Stimulated activated naive CD8-positive, alpha-beta T cell treated with anti-CD3 and anti-CD28 coated beads, Interleukin-15, amount 100 ng/mL, for 72 hours (primary cell): ENCODE data around the gene NUB1.
A peak's percentile ranks its signal among the peaks of the same experiment; 100 is the strongest.

Experiments
- ATAC-seq: fragments of 150-1000 bp; cut with Tn5 transposase; 2 replicates; pipeline ENCODE4 v1.10.0; 2021; ENCODE audit warnings: mild to moderate bottlenecking, moderate library complexity
- DNase-seq, 2 donors: peaks; one replicate each; pipeline ENCODE4 v3.0.0; 2021 to 2022
- H3K27ac Mint-ChIP-seq, 2 donors: one replicate each; pipeline ENCODE4 v1.8.0; 2022; ENCODE audit warnings: mild to moderate bottlenecking in 2 of 2, mixed read lengths in 2 of 2, moderate library complexity in 2 of 2
- H3K27me3 Mint-ChIP-seq: one replicate; pipeline ENCODE4 v1.8.0; 2022; ENCODE audit warnings: mixed read lengths
- H3K4me1 Mint-ChIP-seq: one replicate; pipeline ENCODE4 v1.8.0; 2022; ENCODE audit warnings: mild to moderate bottlenecking, mixed read lengths
- H3K4me3 Mint-ChIP-seq, 2 donors: one replicate each; pipeline ENCODE4 v1.8.0; 2022; ENCODE audit warnings: mild to moderate bottlenecking in 2 of 2, mixed read lengths in 2 of 2, moderate library complexity in 1 of 2
- H3K9me3 Mint-ChIP-seq, 2 donors: one replicate each; pipeline ENCODE4 v1.8.0; 2022; ENCODE audit warnings: mixed read lengths in 2 of 2

Gene NUB1

DNA sequence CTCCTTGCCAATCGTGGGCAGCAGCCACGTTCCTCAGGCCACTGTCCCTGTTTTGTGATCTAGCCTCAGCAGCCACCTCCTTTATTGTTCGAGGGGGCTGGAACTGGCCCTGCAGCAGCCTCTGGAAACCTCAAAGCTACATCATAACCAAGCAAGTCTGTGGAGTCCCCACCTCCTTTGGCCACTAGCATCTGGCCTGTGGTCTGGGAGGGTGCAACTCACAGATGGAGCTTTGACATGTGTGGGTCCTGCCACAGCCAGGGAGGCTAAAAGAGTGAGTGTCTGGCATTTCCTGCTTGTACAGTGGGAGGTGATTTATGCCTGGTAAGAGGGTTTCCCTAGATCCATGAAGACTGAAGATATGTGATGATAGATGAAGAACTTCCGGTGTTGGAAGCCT is 32.3 kb upstream of the NUB1 start:
- no peak overlapping the region for H3K4me3 Mint-ChIP-seq
- H3K27ac Mint-ChIP-seq = no peak overlapping the region
- peaks cover 32% of the 10 kb centered on the region for H3K27me3 Mint-ChIP-seq
- DNase-seq (no peak), ATAC-seq (no peak)
- peaks cover 13% of the 10 kb centered on the region for H3K4me1 Mint-ChIP-seq
- no peaks in the 10 kb centered on the region for H3K9me3 Mint-ChIP-seq

DNA sequence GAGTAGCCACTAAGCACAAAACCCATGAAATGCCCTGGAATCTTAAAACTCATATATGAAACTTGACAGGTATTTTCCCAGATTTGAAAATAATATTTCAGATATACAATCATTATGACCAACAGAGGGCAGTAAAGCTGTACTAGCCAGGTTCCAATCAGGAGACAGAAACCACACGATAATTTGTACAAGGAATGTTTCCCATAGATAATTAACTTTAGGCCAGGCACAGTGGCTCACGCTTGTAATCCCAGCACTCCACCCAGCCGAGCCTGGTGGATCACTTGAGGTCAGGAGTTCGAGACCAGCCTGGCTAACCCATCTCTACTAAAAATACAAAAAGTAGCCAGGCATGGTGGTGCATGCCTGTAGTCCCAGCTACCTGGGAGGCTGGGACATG is 31.0 kb upstream of the NUB1 start:
- Mint-ChIP-seq H3K27ac (no peak overlapping the region), H3K4me3 (no peak overlapping the region), H3K27me3 (peaks cover 20% of the 10 kb centered on the region), H3K4me1 (peaks cover 15% of the 10 kb centered on the region), H3K9me3 (no peaks in the 10 kb centered on the region)
- ATAC-seq (no peak), DNase-seq (no peak)

DNA sequence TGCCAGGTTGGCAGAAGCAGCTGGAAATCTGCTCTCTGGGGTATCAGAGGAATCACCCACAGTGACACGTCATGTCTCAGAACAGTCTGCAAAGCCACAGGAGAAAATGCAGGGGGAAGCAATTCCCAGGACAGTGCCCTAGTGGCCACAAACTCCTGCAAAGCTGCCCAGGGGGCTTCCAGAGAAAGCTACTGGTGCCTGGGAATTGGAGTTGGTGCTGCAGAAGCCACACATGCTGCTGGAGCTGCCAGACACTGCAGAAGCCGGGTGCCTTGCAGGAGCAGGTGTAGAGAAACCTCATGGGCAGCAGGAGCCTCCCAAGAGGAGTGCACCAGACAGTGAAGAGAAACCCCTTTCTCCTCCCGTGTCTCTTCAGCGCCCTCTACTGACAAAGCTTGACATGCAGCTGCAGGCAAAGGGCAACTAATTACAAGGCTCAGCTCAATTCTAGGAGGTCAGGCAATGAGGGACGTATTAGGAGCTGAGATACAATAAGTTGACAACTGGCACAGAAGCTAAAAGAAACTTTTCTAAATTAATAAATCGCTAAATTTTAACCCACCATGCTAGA is 30.2 kb upstream of the NUB1 start:
- DNase-seq = peak in 1 of 2 donors; percentile 22
- Mint-ChIP-seq H3K4me1 (peaks cover 9% of the 10 kb centered on the region), H3K4me3 (no peak overlapping the region), H3K27ac (no peak overlapping the region), H3K27me3 (peaks cover 12% of the 10 kb centered on the region), H3K9me3 (no peaks in the 10 kb centered on the region)
- ATAC-seq = no peak

DNA sequence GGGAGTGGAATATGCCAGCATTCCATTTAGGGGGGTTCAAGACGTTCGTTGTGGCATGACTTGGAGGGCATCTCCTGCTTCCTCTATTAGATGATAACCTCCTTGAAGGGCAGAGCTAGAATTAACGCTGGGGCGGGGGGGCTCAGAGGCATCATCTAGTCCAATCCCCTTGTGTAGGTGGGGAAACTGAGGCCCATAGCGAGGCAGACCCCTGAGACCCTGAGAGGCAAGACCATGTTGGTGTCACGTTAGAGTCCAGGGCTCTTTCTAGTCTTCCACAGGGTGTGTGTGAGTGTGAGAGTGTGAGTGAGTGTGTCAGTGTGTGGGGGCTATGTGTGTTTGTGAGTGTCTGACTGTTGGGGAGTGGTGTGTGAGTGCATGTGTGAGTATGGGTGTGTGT is 29.3 kb upstream of the NUB1 start:
- Mint-ChIP-seq H3K4me1 (peaks cover 8% of the 10 kb centered on the region), H3K9me3 (no peaks in the 10 kb centered on the region), H3K27ac (no peak overlapping the region), H3K27me3 (peaks cover 8% of the 10 kb centered on the region), H3K4me3 (no peak overlapping the region)
- no peak for DNase-seq
- no peak for ATAC-seq

DNA sequence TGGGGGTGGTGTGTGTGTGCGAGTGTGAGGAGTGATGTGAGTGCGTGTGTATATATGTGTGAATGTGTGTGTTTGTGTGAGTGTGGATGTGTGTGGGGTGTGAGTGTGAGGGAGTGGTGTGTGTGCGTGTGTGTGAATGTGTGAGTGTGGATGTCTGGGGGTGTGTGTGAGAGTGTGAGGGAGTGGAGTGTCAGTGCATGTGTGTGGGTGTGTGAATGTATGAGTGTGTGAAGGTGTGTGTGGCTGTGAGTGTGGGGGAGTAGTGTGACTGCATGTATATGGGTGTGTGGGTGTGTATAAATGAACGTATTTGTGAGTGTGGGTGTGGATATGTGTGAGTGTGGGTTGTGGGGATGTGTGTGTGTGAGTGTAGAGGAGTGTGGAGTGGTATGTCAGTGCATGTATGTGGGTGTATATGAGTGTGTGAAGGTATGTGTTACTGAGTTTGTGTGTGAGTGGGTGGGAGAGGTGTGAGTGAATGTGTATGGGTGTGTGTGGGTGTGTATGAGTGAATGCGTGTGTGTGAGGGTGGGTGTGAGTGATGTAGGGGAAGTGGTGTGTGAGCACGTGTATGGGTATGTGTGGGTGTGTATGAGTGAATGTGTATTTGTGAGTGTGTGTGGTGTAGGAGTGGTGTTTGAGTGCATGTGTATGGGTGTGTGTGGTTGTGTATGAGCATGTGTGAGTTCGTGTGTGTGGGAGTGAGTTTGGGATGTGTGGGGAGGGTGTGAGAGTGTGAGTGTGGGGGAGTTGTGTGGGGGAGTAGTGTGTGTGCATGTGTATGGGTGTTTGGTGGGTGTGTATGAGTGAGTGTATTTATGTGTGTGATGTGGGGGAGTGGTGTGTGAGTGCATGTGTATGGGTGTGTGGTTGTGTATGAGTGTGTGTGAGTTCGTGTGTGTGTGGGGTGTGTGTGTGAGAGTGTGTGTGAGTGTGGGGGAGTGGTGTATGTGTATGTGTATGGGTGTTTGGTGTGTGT is 28.5 kb upstream of the NUB1 start:
- no peak overlapping the region for H3K27ac Mint-ChIP-seq

DNA sequence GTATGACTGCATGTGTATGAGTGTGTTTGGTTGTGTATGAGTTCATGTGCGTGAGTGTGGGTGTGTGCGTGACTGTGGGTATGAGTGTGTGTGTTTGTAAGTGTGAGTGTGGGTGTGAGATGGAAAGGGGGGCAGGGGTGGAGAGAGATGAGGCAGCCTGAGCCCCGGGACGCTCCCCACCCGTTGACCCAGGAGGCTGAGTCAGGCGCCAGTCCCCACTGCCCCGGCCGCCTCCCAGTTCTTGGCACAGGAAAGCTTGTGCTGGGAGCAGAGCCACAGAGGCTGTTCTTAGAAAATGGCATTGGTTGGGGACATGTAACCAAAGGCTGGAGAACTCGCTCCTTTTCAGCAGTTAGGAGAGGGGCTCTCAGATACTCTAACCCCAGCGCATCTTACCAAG is 27.8 kb upstream of the NUB1 start:
- ATAC-seq = peak; percentile 31
- Mint-ChIP-seq H3K27me3 (no peaks in the 10 kb centered on the region), H3K27ac (no peak overlapping the region), H3K4me1 (peaks cover 8% of the 10 kb centered on the region), H3K9me3 (peaks cover 5% of the 10 kb centered on the region in 2 donors), H3K4me3 (no peak overlapping the region)
- no peak for DNase-seq

More for the DNA sequence above, 28.5 kb upstream of the NUB1 start:
- H3K4me1 Mint-ChIP-seq = peaks cover 8% of the 10 kb centered on the region
- no peaks in the 10 kb centered on the region for H3K9me3 Mint-ChIP-seq
- no peak overlapping the region for H3K4me3 Mint-ChIP-seq
- H3K27me3 Mint-ChIP-seq = peaks cover 2% of the 10 kb centered on the region
- no peak for DNase-seq
- ATAC-seq = peak; percentile 36

DNA sequence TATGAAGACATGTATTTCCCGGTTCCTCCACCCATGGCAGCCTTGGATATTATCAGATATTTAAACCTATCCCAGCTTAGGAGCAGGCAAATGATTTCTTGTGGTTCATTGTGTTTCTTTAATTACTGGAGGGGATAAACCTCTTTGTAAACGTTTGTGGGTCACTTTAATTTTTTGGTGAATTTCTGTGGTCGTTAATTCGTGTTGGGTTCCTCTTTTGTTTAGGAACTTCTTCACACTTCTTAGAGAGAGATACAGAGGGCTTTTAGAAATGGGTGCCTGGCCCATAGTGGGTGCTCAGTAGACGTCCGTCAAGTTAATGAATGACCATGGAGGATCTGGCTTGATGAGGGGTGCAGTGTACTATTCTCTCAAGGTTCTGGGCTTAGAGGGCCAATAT is 27.2 kb upstream of the NUB1 start:
- Mint-ChIP-seq H3K4me3 (no peak overlapping the region), H3K27me3 (no peaks in the 10 kb centered on the region), H3K27ac (no peak overlapping the region), H3K4me1 (peaks cover 8% of the 10 kb centered on the region), H3K9me3 (peaks cover 10 to 11% of the 10 kb centered on the region in 2 donors)
- ATAC-seq (no peak), DNase-seq (no peak)

DNA sequence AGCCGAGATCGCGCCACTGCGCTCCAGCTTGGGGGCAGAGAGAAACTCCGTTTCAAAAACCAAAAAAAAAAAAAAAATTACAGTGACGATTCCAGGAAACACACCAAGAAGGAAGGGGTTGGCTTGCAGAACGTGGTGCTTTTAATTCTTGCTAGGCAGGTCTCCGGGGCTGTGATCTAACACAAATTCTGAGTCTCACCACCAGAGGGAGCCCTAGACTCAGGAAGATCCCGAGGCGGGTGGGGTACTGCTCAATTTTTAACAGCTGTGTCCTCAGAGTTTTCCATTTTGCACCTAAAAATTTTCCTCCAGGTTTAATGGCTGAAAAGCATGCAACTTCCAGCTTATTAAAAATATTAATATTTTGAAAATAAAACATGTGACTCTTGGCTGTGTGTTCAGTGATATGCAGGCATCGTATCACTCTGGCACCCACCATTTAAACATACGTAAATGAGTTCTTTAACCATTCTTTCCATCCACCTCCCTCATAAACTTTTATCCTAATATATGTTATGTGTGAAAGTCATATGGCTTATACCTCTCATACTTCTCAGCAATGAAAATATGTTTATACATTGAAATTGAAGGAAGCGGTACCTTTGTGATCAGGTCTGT is 26.5 kb upstream of the NUB1 start:
- no peak overlapping the region for H3K27ac Mint-ChIP-seq
- H3K27me3 Mint-ChIP-seq = no peaks in the 10 kb centered on the region
- peaks cover 13 to 18% of the 10 kb centered on the region in 2 donors for H3K9me3 Mint-ChIP-seq
- peak; percentile 69 to 73 for DNase-seq
- ATAC-seq = peak; percentile 88
- peaks cover 8% of the 10 kb centered on the region for H3K4me1 Mint-ChIP-seq
- peak overlapping the region; percentile 32 to 49 for H3K4me3 Mint-ChIP-seq

DNA sequence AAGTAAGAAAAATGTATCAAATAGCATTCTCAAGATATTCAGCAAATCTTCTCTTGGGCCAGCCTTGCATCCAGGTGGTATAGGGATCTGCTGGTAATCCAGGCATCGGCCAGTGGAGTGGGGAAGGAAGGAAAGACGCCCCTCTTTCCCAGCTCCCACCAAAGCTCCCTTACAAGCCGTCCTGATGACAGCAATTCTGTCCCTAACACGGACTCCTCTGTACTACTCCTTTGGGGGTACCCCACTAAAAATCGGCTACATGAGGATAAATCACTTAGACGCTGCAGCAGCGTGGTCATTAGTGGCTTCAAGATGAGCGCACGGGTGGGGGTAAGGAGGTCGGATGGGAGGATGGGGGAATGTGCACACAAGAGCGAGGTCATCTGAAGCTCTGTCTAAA is 24.7 kb upstream of the NUB1 start:
- Mint-ChIP-seq H3K9me3 (peaks cover 13 to 19% of the 10 kb centered on the region in 2 donors), H3K4me3 (no peak overlapping the region), H3K27ac (no peak overlapping the region), H3K27me3 (no peaks in the 10 kb centered on the region), H3K4me1 (peaks cover 8% of the 10 kb centered on the region)
- DNase-seq = no peak
- no peak for ATAC-seq

DNA sequence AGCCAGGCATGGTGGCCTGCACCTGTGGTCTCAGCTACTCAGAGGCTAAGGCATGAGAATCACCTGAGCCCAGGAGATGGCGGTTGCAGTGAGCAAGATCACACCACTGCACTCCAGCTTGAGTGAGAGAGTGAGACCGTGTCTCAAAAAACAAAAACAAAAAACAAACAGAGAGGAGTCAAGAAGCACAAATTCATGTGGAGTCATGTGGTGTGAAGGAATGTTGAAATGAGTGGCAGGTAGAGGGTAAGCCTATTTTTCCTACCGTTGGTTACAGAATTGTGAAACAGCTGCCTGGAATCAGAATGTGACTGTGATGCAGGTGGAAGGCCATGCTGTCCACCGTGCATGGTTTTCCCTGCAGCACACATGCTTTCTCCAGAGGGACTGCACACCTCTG is 23.7 kb upstream of the NUB1 start:
- DNase-seq = no peak
- H3K9me3 Mint-ChIP-seq = peaks cover 16 to 25% of the 10 kb centered on the region in 2 donors
- no peak overlapping the region for H3K4me3 Mint-ChIP-seq
- no peaks in the 10 kb centered on the region for H3K27me3 Mint-ChIP-seq
- H3K4me1 Mint-ChIP-seq = peaks cover 8% of the 10 kb centered on the region
- H3K27ac Mint-ChIP-seq = no peak overlapping the region
- ATAC-seq = no peak

DNA sequence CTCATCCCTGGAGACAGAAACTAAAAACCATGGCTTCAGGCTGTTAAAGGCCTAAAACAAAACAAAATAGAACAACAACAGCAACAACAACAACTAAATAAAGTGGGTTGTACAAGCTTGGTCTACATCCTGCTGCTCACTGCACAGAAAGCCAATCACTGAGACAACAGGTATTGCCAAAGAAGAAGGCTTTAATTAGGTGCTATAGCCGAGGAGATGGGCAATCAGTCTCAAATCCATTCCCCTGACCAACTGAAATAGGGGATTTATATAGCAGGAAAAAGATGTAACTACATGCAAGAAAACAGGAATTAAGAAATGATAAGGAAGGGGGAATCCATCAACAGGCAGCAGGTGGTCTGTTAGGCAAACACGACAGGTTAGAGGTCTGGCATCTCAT is 22.4 kb upstream of the NUB1 start:
- Mint-ChIP-seq H3K27me3 (no peaks in the 10 kb centered on the region), H3K27ac (no peak overlapping the region), H3K9me3 (peaks cover 16 to 25% of the 10 kb centered on the region in 2 donors), H3K4me3 (no peak overlapping the region), H3K4me1 (peaks cover 8% of the 10 kb centered on the region)
- no peak for ATAC-seq
- DNase-seq = no peak

DNA sequence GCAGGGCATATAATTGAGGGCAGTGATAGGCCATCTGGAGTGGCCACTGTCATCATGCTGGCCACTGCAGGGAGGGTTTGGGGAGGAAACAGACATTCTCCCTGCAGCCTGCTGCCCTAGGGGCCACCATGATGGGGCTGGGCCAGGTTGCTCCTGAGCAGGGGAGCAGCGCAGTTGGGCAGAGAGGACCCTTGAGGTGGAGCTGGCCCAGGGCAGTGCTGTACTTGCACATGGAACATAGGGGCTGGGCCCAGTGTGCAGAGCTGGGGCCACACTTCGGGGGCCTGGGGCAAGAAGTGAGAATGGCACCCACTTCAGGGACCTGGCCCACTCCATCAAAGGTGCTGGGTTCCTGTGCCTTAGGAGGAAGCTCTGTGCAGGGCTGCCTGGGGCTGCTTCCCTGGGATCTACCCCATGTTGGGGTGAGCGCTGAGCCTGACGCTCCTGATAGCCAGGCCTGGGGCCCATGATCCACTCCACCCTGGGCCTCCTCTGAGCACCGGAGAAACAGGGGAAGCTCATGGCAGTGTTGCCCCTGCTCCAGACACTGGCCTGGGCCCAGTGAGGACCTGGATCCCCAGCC is 21.3 kb upstream of the NUB1 start:
- Mint-ChIP-seq H3K4me1 (no peaks in the 10 kb centered on the region), H3K9me3 (peaks cover 16 to 25% of the 10 kb centered on the region in 2 donors), H3K4me3 (no peak overlapping the region), H3K27me3 (peaks cover 6% of the 10 kb centered on the region), H3K27ac (no peak overlapping the region)
- DNase-seq = no peak
- no peak for ATAC-seq

DNA sequence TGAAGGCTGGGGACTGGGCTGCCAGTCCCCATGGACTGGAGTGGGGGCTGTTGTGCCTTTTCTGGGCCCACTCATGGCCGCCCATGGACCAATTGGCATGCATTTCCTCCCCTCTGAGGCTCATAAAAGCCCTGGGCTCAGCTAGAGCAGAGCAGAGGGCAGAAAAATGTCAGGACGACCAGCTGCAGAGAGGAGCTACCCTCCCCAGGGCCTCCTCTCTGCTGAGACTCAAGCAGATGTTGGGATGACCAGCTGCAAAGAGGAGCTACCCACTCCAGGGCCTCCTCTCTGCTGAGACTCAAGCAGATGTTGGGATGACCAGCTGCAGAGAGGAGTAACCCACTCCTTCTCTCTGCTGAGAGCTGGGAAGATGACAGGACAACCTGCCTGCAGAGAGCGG is 20.3 kb upstream of the NUB1 start:
- H3K4me3 Mint-ChIP-seq = no peak overlapping the region
- DNase-seq (no peak), ATAC-seq (no peak)
- H3K27ac Mint-ChIP-seq = no peak overlapping the region
- H3K9me3 Mint-ChIP-seq = peaks cover 16 to 25% of the 10 kb centered on the region in 2 donors
- H3K27me3 Mint-ChIP-seq = peaks cover 6% of the 10 kb centered on the region
- H3K4me1 Mint-ChIP-seq = no peaks in the 10 kb centered on the region

DNA sequence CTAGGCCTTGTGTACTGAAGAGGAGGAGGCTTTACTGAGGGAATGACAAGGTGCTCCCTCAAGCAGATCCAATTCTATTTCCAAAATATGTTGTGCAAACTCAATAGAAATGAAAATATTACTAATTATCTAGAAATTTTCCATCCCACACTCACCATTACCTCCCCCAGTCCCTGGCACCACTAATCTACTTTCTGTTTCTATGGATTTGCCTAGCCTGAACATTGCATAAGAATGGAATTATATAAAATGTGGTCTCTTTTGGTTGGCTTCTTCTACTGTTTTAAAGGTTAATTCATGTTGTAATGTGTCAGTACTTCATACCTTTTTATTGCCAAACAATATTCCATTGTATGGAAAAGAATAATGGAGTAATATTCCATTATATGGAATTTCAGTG is 18.7 kb upstream of the NUB1 start:
- no peaks in the 10 kb centered on the region for H3K4me1 Mint-ChIP-seq
- H3K4me3 Mint-ChIP-seq = no peak overlapping the region
- peaks cover 16 to 25% of the 10 kb centered on the region in 2 donors for H3K9me3 Mint-ChIP-seq
- H3K27ac Mint-ChIP-seq = no peak overlapping the region
- ATAC-seq (no peak), DNase-seq (no peak)
- peaks cover 6% of the 10 kb centered on the region for H3K27me3 Mint-ChIP-seq

DNA sequence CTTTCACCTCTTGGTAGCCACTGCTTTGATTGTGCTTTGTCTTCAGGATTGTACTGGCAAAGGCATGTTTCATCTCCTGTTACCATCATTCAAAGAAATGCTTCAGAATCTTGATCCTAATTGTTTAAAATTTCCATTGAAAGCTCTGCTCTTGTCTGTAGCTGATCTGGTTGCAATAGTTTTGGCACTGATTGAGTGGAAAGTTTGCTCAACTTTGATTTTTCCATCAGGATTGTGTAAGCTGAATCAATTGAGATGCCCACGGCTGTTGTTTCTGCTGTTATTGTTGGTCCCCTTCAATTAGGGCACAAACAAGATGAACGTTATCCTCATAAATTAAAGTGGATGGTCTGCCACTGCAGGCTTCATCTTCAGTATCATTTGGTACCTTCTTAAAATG is 14.6 kb upstream of the NUB1 start:
- Mint-ChIP-seq H3K27ac (no peak overlapping the region), H3K27me3 (peaks cover 6% of the 10 kb centered on the region), H3K4me1 (no peaks in the 10 kb centered on the region), H3K9me3 (peaks cover 3 to 6% of the 10 kb centered on the region in 2 donors), H3K4me3 (no peak overlapping the region)
- ATAC-seq (no peak), DNase-seq (no peak)

DNA sequence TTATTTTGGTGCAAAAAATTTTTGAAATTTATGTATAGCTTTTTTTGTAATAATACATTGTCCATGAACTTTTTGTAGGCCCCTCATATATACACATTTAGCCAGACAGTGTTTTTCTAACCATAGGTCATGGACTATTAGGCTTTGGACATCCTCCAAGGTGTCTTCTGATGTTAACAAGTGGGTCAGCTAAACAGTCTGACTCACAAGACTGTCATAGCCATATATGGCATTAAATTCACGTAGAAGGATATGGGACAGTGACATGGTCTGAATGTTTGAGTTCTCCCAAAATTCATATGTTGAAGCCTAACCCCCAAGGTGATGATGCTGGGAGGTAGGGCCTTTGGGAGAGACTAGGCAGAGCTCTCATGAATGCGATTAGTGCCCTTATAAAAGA is 14.0 kb upstream of the NUB1 start:
- no peaks in the 10 kb centered on the region for H3K4me1 Mint-ChIP-seq
- DNase-seq = no peak
- H3K4me3 Mint-ChIP-seq = no peak overlapping the region
- no peak overlapping the region for H3K27ac Mint-ChIP-seq
- no peaks in the 10 kb centered on the region for H3K9me3 Mint-ChIP-seq
- ATAC-seq = no peak
- H3K27me3 Mint-ChIP-seq = peaks cover 6% of the 10 kb centered on the region
